HG03095 (cell line): ENCODE measurements around the gene HILPDA.
"Not testable (repeated sequence)": the region's sequence is repeated elsewhere in the genome, so short reads cannot be mapped to it uniquely, and the experiment has no call there.

Experiments
- ATAC-seq: cut with Tn5 transposase; IDR thresholded peaks from one replicate; pipeline ENCODE4 v1.9.1; 2021; ENCODE audit warnings: moderate library complexity; ENCODE audit not compliant: unreplicated experiment

HILPDA gene

GRCh38 chr7:128431221-128431620 lies 24.5 kb upstream of the HILPDA start:
- ATAC-seq = no peak

GRCh38 chr7:128431754-128432153 lies 23.9 kb upstream of the HILPDA start:
- ATAC-seq = no peak

GRCh38 chr7:128434413-128435326 lies 21.0 kb upstream of the HILPDA start:
- no peak for ATAC-seq

- ATAC-seq = no peak
Measured at GRCh38 chr7:128435327-128435686, 20.4 kb upstream of the HILPDA start.

GRCh38 chr7:128437426-128438332 lies 18.0 kb upstream of the HILPDA start:
- peak; percentile 53 for ATAC-seq

- ATAC-seq = no peak
Measured at GRCh38 chr7:128442356-128442755, 13.3 kb upstream of the HILPDA start.

GRCh38 chr7:128443831-128444600 lies 11.7 kb upstream of the HILPDA start:
- no peak for ATAC-seq

GRCh38 chr7:128446306-128446705 lies 9.4 kb upstream of the HILPDA start:
- ATAC-seq = no peak

GRCh38 chr7:128447941-128448564 lies 7.6 kb upstream of the HILPDA start:
- ATAC-seq = no peak

- no peak for ATAC-seq
Measured at GRCh38 chr7:128448751-128449302, 6.9 kb upstream of the HILPDA start.

GRCh38 chr7:128450409-128450808 lies 5.3 kb upstream of the HILPDA start:
- no peak for ATAC-seq

GRCh38 chr7:128450913-128451312 lies 4.8 kb upstream of the HILPDA start:
- no peak for ATAC-seq

GRCh38 chr7:128452552-128452951 lies 3.1 kb upstream of the HILPDA start:
- no peak for ATAC-seq

GRCh38 chr7:128453836-128454804 lies 1.6 kb upstream of the HILPDA start:
- no peak for ATAC-seq

- no peak for ATAC-seq
Measured at GRCh38 chr7:128454808-128455542, 703 bp upstream of the HILPDA start.

- ATAC-seq = no peak
Measured at GRCh38 chr7:128456255-128456725, 612 bp downstream of the HILPDA start.

- ATAC-seq = not testable (repeated sequence)
Measured at GRCh38 chr7:128457385-128457784, 1.7 kb downstream of the HILPDA start.

- ATAC-seq = peak; percentile 15
Measured at GRCh38 chr7:128458956-128459355, 3.3 kb downstream of the HILPDA start.
